ENCODE results near the gene MLLT3. TPM values are rescaled to one million over a fixed set of nuclear protein-coding genes. Genes with fewer than 3 reads are reported as not detected.

The MLLT3 gene
- total RNA-seq, 1 experiment from 2014 or later, result 37.6 TPM

DNA sequence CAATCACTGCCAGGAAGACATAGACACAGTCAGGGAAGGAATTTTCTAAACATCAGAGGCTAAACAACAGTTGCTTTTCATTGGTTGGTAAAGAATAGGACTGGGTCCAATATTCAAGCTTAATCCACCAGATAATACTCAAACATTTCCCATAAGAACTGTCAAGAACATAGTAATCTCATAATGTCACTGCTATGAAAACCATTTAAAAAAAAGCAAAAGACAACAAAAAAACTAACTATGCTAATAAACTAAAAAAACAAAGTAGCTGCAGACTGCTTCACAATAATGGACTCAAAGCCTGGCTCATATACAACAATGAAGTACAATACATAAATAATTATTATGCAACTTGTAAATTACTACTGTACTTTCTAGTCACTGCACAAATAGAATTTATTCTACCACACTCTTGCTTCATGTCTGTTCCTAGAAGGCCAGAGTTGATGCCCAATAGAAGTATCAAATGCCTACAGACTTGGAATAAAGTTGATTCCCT lies 148.7 kb downstream of the MLLT3 start:
- in situ Hi-C loops (cut with HindIII; ENCODE audit: low pct_unique_long_range_greater_than_20kb, low sequenced_read_pairs), result no loop called here
- no peak for DNase-seq (ENCODE audit: low read depth)

- in situ Hi-C loops (cut with HindIII; ENCODE audit: low pct_unique_long_range_greater_than_20kb, low sequenced_read_pairs), result no loop called here
These were observed 149.8 kb downstream of the MLLT3 start for GRCh38 chr9:20472342-20473045.

DNA sequence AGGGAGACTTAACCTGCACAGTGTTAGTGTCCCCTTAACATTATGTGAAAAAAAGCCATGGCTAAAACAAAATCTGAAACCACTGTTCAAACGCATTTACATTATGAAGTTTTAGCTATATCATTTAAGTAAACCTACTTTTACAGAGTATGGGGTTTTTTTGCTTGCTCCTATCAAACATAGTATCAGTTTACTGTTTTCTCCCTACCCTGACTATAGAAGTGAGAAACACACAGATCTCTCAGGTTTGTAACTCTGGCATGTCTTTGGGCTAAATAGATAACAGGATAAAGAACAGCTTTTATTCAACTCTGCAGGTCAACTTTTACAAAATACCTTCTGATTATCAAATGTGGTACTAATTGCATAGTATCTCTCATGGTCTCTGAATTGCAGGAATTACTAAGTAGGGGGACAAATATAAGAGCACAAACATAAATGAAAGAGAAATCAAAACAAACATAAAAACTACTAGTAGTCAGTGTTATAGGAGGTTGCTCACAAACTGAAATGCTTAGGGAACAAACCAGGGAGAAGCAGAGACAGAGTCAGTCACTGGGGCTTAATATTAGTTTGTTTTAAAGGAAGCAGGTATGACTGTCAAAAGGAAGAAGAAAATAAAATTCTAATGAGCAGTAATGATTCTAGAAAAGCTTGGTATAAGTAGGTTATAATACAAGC lies 155.8 kb downstream of the MLLT3 start:
- in situ Hi-C loops (cut with HindIII; ENCODE audit: low pct_unique_long_range_greater_than_20kb, low sequenced_read_pairs), result no loop called here
- no peak for DNase-seq (ENCODE audit: low read depth)

More at GRCh38 chr9:20472342-20473045, 149.8 kb downstream of the MLLT3 start:
- no peak for DNase-seq (ENCODE audit: low read depth)

DNA sequence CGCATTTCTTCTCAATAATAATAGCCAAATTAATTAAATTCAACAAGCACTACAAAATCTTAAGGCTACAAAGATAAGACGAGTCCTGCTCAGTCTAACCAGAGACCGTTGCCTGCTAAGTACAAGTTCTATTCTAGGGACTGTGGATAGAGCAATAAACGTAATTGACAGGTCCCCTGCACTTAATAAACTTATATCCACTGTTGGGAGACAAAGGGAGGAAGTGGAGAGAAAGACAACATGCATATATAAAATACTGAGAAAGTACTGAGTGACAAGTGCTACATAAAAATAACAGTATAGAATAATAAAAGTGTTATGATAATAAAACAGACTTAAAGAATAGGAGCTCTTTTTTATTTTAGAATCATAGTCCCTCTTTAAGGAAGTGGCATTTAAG lies 158.1 kb downstream of the MLLT3 start:
- in situ Hi-C loops (cut with HindIII; ENCODE audit: low pct_unique_long_range_greater_than_20kb, low sequenced_read_pairs), result no loop called here
- DNase-seq (ENCODE audit: low read depth), result no peak

GRCh38 chr9:20463823-20464222 lies 158.5 kb downstream of the MLLT3 start:
- in situ Hi-C loops (cut with HindIII; ENCODE audit: low pct_unique_long_range_greater_than_20kb, low sequenced_read_pairs), result no loop called here

GRCh38 chr9:20462410-20462809 lies 159.9 kb downstream of the MLLT3 start:
- in situ Hi-C loops (cut with HindIII; ENCODE audit: low pct_unique_long_range_greater_than_20kb, low sequenced_read_pairs), result no loop called here
- DNase-seq (ENCODE audit: low read depth), result no peak

More at GRCh38 chr9:20463823-20464222, 158.5 kb downstream of the MLLT3 start:
- DNase-seq (ENCODE audit: low read depth), result no peak

GRCh38 chr9:20447291-20447690 lies 175.0 kb downstream of the MLLT3 start:
- no peak for DNase-seq (ENCODE audit: low read depth)
- in situ Hi-C loops (cut with HindIII; ENCODE audit: low pct_unique_long_range_greater_than_20kb, low sequenced_read_pairs), result no loop called here

DNA sequence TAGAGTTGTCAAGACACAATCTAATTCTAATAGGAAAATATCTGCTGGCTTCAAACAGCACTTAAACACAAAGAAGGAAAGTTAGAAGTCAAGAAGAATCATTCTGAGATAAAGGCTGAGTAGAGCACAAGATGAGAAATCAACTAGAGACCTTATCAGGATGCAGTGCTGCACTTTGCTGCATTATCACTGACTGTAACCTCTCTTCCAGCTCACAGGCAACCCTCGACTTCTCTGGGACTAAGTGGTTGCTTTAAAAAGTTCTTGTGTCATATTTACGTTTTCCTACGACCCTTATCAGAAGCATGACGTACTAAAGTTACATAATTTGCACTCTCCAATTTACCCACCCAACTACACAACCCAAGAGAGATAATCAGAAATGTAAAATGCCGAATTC lies 176.1 kb downstream of the MLLT3 start:
- in situ Hi-C loops (cut with HindIII; ENCODE audit: low pct_unique_long_range_greater_than_20kb, low sequenced_read_pairs), result no loop called here
- DNase-seq (ENCODE audit: low read depth), result no peak

DNA sequence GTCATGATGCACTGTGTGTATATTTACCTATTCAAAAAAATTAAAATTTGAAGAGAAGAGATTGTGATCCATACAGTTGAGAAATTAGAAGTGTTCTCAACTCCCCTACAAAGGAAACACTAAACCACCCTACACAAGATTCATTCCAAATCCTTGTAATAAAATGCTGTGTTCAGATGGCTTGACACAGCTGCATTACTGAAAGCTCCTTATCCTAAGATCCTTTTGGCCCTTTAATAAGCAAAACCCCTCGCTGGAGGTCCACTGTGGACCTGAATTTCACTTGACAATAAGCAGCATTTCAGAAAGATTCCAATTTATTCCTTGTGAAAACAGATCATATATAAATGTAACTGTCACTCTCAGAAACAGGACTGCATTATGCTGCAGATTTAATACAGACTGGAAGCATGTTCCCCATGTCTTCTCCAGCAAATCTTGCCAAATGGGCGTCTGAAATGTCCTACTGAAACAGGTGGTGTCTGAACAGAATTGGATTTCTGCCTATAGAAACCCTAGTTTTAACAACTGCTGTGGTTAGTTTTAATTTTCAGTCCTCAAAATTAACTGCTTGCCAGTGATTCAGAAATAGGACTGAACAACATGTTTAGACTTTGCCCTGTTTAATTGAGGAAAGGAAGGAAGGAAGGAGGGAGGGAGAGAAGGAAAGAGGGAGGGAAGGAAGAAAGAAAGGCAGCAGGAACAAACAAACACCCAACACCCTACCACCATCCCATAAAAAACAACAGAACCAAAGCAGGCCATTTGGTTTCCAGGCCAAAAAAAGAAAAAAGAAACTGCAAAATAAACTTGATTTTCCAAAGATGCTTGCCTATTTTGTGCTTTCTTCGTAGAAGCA lies 179.6 kb downstream of the MLLT3 start:
- DNase-seq (ENCODE audit: low read depth), result no peak
- in situ Hi-C loops (cut with HindIII; ENCODE audit: low pct_unique_long_range_greater_than_20kb, low sequenced_read_pairs), result no loop called here

GRCh38 chr9:20441711-20442423 lies 180.4 kb downstream of the MLLT3 start:
- in situ Hi-C loops (cut with HindIII; ENCODE audit: low pct_unique_long_range_greater_than_20kb, low sequenced_read_pairs), result no loop called here
- no peak for DNase-seq (ENCODE audit: low read depth)

- no peak for DNase-seq (ENCODE audit: low read depth)
- in situ Hi-C loops (cut with HindIII; ENCODE audit: low pct_unique_long_range_greater_than_20kb, low sequenced_read_pairs), result no loop called here
These were observed 181.1 kb downstream of the MLLT3 start for GRCh38 chr9:20441166-20441565.

GRCh38 chr9:20437476-20437875 lies 184.8 kb downstream of the MLLT3 start:
- DNase-seq (ENCODE audit: low read depth), result no peak
- in situ Hi-C loops (cut with HindIII; ENCODE audit: low pct_unique_long_range_greater_than_20kb, low sequenced_read_pairs), result no loop called here

DNA sequence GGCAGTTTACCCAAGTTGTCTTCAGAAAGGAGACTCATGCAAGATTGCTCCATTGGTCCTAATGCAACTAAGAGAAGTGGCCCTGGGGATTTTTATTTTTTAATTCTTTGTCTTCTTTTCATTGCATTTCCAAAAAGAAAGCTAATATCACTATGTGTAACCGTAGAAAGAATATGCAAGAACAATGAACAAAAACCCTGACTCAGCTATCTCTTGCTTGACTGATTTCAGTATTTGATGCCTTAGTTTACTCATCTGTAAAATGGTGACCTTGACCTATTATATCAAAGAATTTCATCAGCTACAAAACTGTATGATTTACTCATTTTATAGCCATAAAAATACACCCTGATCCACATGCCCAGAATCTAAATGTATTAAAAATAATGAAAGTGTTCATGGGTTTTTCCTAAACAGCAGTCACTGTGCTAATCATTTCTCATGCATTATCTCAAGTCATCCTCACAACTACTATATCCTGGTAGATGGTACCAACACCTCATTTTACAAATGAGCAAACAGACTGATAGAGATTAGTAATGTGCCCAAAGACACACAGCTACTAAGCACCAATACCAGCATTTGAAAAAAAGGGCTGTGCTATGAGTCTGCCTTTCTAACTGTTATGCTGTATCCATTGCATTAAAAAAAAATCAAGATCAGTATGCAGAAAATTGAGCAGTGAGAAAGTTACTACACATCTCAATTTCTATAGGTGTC lies 185.7 kb downstream of the MLLT3 start:
- DNase-seq (ENCODE audit: low read depth), result no peak

GRCh38 chr9:20428976-20429375 lies 193.3 kb downstream of the MLLT3 start:
- DNase-seq (ENCODE audit: low read depth), result no peak
- in situ Hi-C loops (cut with HindIII; ENCODE audit: low pct_unique_long_range_greater_than_20kb, low sequenced_read_pairs), result no loop called here

More for the DNA sequence above, 185.7 kb downstream of the MLLT3 start:
- in situ Hi-C loops (cut with HindIII; ENCODE audit: low pct_unique_long_range_greater_than_20kb, low sequenced_read_pairs), result no loop called here

DNA sequence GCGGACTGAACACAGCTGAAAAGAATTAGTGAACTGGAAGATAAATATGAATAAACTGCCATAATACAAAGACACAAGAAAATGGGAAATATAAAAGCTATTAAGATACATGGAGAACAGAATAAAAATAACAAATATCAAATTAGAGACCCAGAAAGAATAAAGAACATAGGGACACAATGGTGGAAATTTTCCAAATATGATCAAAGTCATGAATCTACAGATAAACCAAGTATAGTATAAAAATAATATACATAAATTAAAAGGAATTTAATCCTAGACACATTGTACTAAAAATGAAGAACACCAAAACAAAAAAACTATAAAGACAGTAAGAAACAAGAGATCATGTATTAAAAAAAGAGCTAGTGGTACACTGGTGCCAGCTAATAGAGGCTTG lies 194.9 kb downstream of the MLLT3 start:
- in situ Hi-C loops (cut with HindIII; ENCODE audit: low pct_unique_long_range_greater_than_20kb, low sequenced_read_pairs), result no loop called here

DNA sequence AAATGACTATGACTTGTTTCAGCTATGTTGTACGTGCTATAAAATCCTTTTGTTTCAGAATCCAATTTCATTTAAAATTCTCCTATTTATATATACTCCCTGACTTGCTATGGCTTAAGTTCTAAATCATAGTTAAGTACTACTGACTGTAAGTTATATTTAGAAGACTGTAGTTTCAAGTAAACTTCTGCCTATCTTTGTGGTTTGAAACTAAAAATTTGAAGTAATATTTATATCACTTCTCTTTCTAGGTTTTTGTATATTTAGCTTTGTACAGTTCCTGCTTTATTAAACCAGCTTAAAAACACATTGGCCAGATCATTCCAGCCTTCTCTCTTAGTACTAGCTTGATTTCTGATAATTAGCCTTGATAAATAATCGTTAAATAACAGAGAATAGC lies 196.3 kb downstream of the MLLT3 start:
- DNase-seq (ENCODE audit: low read depth), result no peak
- in situ Hi-C loops (cut with HindIII; ENCODE audit: low pct_unique_long_range_greater_than_20kb, low sequenced_read_pairs), result no loop called here

More for the DNA sequence above, 194.9 kb downstream of the MLLT3 start:
- no peak for DNase-seq (ENCODE audit: low read depth)

- no peak for DNase-seq (ENCODE audit: low read depth)
- in situ Hi-C loops (cut with HindIII; ENCODE audit: low pct_unique_long_range_greater_than_20kb, low sequenced_read_pairs), result no loop called here
These were observed 202.8 kb downstream of the MLLT3 start for GRCh38 chr9:20419533-20419932.

DNA sequence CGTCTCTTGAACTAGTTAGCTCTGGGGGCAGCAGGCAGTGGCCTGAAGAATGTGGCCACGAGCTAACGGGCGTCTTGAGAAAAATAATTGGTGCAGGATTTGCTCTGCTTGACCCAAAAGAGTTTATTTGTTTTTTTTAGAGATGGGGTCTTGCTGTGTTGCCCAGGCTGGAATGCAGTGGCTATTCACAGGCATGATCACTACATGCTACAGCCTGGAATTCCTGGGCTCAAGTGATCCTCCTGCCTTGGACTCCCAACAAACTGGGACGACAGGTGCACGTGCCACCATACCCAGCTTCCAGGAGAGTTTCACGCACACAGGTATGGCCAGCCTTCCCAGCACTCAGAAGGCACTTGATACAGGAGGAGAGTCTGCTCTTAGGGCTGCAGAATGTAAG lies 203.8 kb downstream of the MLLT3 start:
- in situ Hi-C loops (cut with HindIII; ENCODE audit: low pct_unique_long_range_greater_than_20kb, low sequenced_read_pairs), result no loop called here
- no peak for DNase-seq (ENCODE audit: low read depth)
